Mononuclear cell (primary cell): ENCODE data around the gene INPP5F. TPM values are rescaled to one million over a fixed set of nuclear protein-coding genes. Genes with fewer than 3 reads are reported as not detected.

Experiments used
- H3K27me3 ChIP-seq: 2 replicates; pipeline ENCODE4 v1.6.0; 2011; ENCODE audit warnings: low read length, control low read depth; ENCODE audit not compliant: insufficient read depth
- H3K4me1 ChIP-seq: 2 replicates; pipeline ENCODE4 v1.5.1; 2011; ENCODE audit warnings: mild to moderate bottlenecking, low read length, control low read depth; ENCODE audit not compliant: insufficient read depth
- H3K4me3 ChIP-seq: 2 replicates; pipeline ENCODE4 v1.5.1; 2011; ENCODE audit warnings: mild to moderate bottlenecking, low read length, moderate library complexity
- H3K9me3 ChIP-seq: 2 replicates; pipeline ENCODE4 v1.5.1; 2011; ENCODE audit warnings: low read depth, mild to moderate bottlenecking, control low read depth, low read length
- total RNA-seq: library from RNA; depleted of rRNA; stranded (reverse); fragments of >200 nt; gene quantifications from one replicate; pipeline ENCODE4 v1.2.3, GENCODE V29; 2012

Gene INPP5F
- total RNA-seq, 1 donor: 8.1 TPM

GRCh38 chr10:119750391-119751230, 24.8 kb downstream of the INPP5F start:
- H3K9me3 ChIP-seq: no peaks in the 10 kb centered on the region
- H3K4me1 ChIP-seq: no peaks in the 10 kb centered on the region
- no peak overlapping the region for H3K4me3 ChIP-seq
- H3K27me3 ChIP-seq: no peaks in the 10 kb centered on the region

GRCh38 chr10:119753309-119753708, 27.5 kb downstream of the INPP5F start:
- H3K9me3 ChIP-seq: no peaks in the 10 kb centered on the region
- no peaks in the 10 kb centered on the region for H3K27me3 ChIP-seq
- H3K4me3 ChIP-seq: no peak overlapping the region
- H3K4me1 ChIP-seq: no peaks in the 10 kb centered on the region

- no peaks in the 10 kb centered on the region for H3K9me3 ChIP-seq
- H3K4me3 ChIP-seq: no peak overlapping the region
- no peaks in the 10 kb centered on the region for H3K27me3 ChIP-seq
- no peaks in the 10 kb centered on the region for H3K4me1 ChIP-seq
These were observed 28.2 kb downstream of the INPP5F start for GRCh38 chr10:119754085-119754484.

- H3K4me1 ChIP-seq: no peaks in the 10 kb centered on the region
- H3K9me3 ChIP-seq: no peaks in the 10 kb centered on the region
- H3K4me3 ChIP-seq: no peak overlapping the region
- no peaks in the 10 kb centered on the region for H3K27me3 ChIP-seq
These were observed 29.1 kb downstream of the INPP5F start for GRCh38 chr10:119754936-119755335.

GRCh38 chr10:119755446-119755845, 29.6 kb downstream of the INPP5F start:
- Histone ChIP-seq H3K4me1 (no peaks in the 10 kb centered on the region), H3K9me3 (no peaks in the 10 kb centered on the region), H3K27me3 (no peaks in the 10 kb centered on the region), H3K4me3 (no peak overlapping the region)

GRCh38 chr10:119758448-119759195, 32.8 kb downstream of the INPP5F start:
- Histone ChIP-seq H3K9me3 (no peaks in the 10 kb centered on the region), H3K4me3 (no peak overlapping the region), H3K4me1 (no peaks in the 10 kb centered on the region), H3K27me3 (no peaks in the 10 kb centered on the region)

- no peaks in the 10 kb centered on the region for H3K9me3 ChIP-seq
- H3K4me3 ChIP-seq: no peak overlapping the region
- H3K4me1 ChIP-seq: no peaks in the 10 kb centered on the region
- H3K27me3 ChIP-seq: no peaks in the 10 kb centered on the region
These were observed 34.0 kb downstream of the INPP5F start for GRCh38 chr10:119759832-119760231.

- no peaks in the 10 kb centered on the region for H3K27me3 ChIP-seq
- H3K9me3 ChIP-seq: no peaks in the 10 kb centered on the region
- no peak overlapping the region for H3K4me3 ChIP-seq
- H3K4me1 ChIP-seq: no peaks in the 10 kb centered on the region
These were observed 35.3 kb downstream of the INPP5F start for GRCh38 chr10:119761106-119761505.

GRCh38 chr10:119762035-119762434, 36.2 kb downstream of the INPP5F start:
- H3K4me3 ChIP-seq: no peak overlapping the region
- no peaks in the 10 kb centered on the region for H3K4me1 ChIP-seq
- no peaks in the 10 kb centered on the region for H3K9me3 ChIP-seq
- no peaks in the 10 kb centered on the region for H3K27me3 ChIP-seq

- Histone ChIP-seq H3K4me1 (no peaks in the 10 kb centered on the region), H3K9me3 (no peaks in the 10 kb centered on the region), H3K4me3 (no peak overlapping the region), H3K27me3 (no peaks in the 10 kb centered on the region)
These were observed 37.3 kb downstream of the INPP5F start for GRCh38 chr10:119762805-119763798.

- Histone ChIP-seq H3K27me3 (no peaks in the 10 kb centered on the region), H3K4me1 (no peaks in the 10 kb centered on the region), H3K9me3 (no peaks in the 10 kb centered on the region), H3K4me3 (no peak overlapping the region)
These were observed 42.7 kb downstream of the INPP5F start for GRCh38 chr10:119768455-119769094.

GRCh38 chr10:119769886-119770285, 44.0 kb downstream of the INPP5F start:
- Histone ChIP-seq H3K4me3 (no peak overlapping the region), H3K4me1 (no peaks in the 10 kb centered on the region), H3K9me3 (no peaks in the 10 kb centered on the region), H3K27me3 (no peaks in the 10 kb centered on the region)

GRCh38 chr10:119770928-119771327, 45.1 kb downstream of the INPP5F start:
- Histone ChIP-seq H3K4me1 (no peaks in the 10 kb centered on the region), H3K27me3 (no peaks in the 10 kb centered on the region), H3K4me3 (no peak overlapping the region)

GRCh38 chr10:119772334-119772733, 46.5 kb downstream of the INPP5F start:
- H3K27me3 ChIP-seq: no peaks in the 10 kb centered on the region
- no peaks in the 10 kb centered on the region for H3K9me3 ChIP-seq
- no peak overlapping the region for H3K4me3 ChIP-seq
- H3K4me1 ChIP-seq: no peaks in the 10 kb centered on the region

More at GRCh38 chr10:119770928-119771327, 45.1 kb downstream of the INPP5F start:
- no peaks in the 10 kb centered on the region for H3K9me3 ChIP-seq
